WTC11 (cell line): ENCODE data around the gene CRIP2. TPM values are rescaled to one million over a fixed set of nuclear protein-coding genes. Genes with fewer than 3 reads are reported as not detected.

Experiments
- ATAC-seq: fragments of 200-7000 bp; cut with Tn5 transposase; 2 replicates; pipeline ENCODE4 v1.10.0; 2021; ENCODE audit warnings: mild to moderate bottlenecking, moderate library complexity
- CTCF ChIA-PET: fragments of 300-600 bp; sonication (Branson Sonifier 250); formaldehyde crosslinking; loops from one replicate; lab custom pipeline; 2021; ENCODE audit warnings: antibody characterized with exemption; lab: Charles Lee
- POLR2A ChIA-PET: fragments of 350-600 bp; sonication (Branson Sonifier 250); formaldehyde crosslinking; loops from one replicate; lab custom pipeline; 2021; ENCODE audit warnings: antibody characterized with exemption; lab: Charles Lee
- DNase-seq: peaks from one replicate; pipeline ENCODE4 v3.0.0; 2021; ENCODE audit warnings: low spot score
- H3K27ac Mint-ChIP-seq: 2 replicates; pipeline ENCODE4 v1.8.0; 2021; ENCODE audit warnings: mixed read lengths
- H3K27me3 Mint-ChIP-seq: 2 replicates; pipeline ENCODE4 v1.8.0; 2021; ENCODE audit warnings: low read depth, mild to moderate bottlenecking, moderate library complexity, mixed read lengths
- H3K36me3 Mint-ChIP-seq: 2 replicates; pipeline ENCODE4 v1.8.0; 2021; ENCODE audit warnings: mixed read lengths
- H3K4me1 Mint-ChIP-seq: 2 replicates; pipeline ENCODE4 v1.8.0; 2022; ENCODE audit warnings: mixed read lengths
- H3K4me3 Mint-ChIP-seq: 2 replicates; pipeline ENCODE4 v1.8.0; 2021; ENCODE audit warnings: mild to moderate bottlenecking, moderate library complexity, mixed read lengths
- H3K9me3 Mint-ChIP-seq: 2 replicates; pipeline ENCODE4 v1.8.0; 2021; ENCODE audit warnings: mixed read lengths
- CBFB ChIP-seq: sonication (generic); formaldehyde crosslinking; IDR thresholded peaks from 2 replicates; pipeline ENCODE4 v1.8.1; 2022; ENCODE audit warnings: mild to moderate bottlenecking, low read depth, missing genetic modification reagents
- FOXK1 ChIP-seq: sonication (generic); formaldehyde crosslinking; IDR thresholded peaks from 2 replicates; pipeline ENCODE4 v1.8.0; 2022; ENCODE audit warnings: mild to moderate bottlenecking, moderate library complexity, missing genetic modification reagents
- FOXP4 ChIP-seq: sonication (generic); formaldehyde crosslinking; IDR thresholded peaks from 2 replicates; pipeline ENCODE4 v1.8.0; 2022; ENCODE audit warnings: mild to moderate bottlenecking, missing genetic modification reagents
- JUN ChIP-seq: sonication (generic); formaldehyde crosslinking; IDR thresholded peaks from 2 replicates; pipeline ENCODE4 v1.8.0; 2023; ENCODE audit warnings: mild to moderate bottlenecking, missing genetic modification reagents
- NFATC4 ChIP-seq: fragments of 250-450 bp; sonication (Bioruptor Pico); IDR thresholded peaks from 2 replicates; pipeline ENCODE4 v1.9.0; 2021; ENCODE audit warnings: mild to moderate bottlenecking
- RELA ChIP-seq: sonication (generic); formaldehyde crosslinking; IDR thresholded peaks from 2 replicates; pipeline ENCODE4 v1.8.1; 2022; ENCODE audit warnings: missing genetic modification reagents, mild to moderate bottlenecking, borderline replicate concordance
- STAT6 ChIP-seq: sonication (generic); formaldehyde crosslinking; conservative IDR thresholded peaks from 2 replicates; pipeline ENCODE4 v1.8.1; 2023; ENCODE audit warnings: mild to moderate bottlenecking, low read depth, missing genetic modification reagents, moderate library complexity
- ZNF121 ChIP-seq: sonication (generic); formaldehyde crosslinking; IDR thresholded peaks from 2 replicates; pipeline ENCODE4 v1.8.0; 2023; ENCODE audit warnings: missing genetic modification reagents
- ZNF263 ChIP-seq: sonication (generic); formaldehyde crosslinking; IDR thresholded peaks from 2 replicates; pipeline ENCODE4 v1.8.1; 2022; ENCODE audit warnings: low read depth, mild to moderate bottlenecking, moderate library complexity, missing genetic modification reagents
- ZNF281 ChIP-seq: sonication (generic); formaldehyde crosslinking; IDR thresholded peaks from 2 replicates; pipeline ENCODE4 v1.8.0; 2023; ENCODE audit warnings: mild to moderate bottlenecking, missing genetic modification reagents
- ZNF416 ChIP-seq: fragments of 250-450 bp; sonication (Bioruptor Pico); IDR thresholded peaks from 2 replicates; pipeline ENCODE4 v1.9.0; 2021; ENCODE audit warnings: mild to moderate bottlenecking, inconsistent platforms
- total RNA-seq: library from RNA; stranded (reverse); gene quantifications from 3 replicates; pipeline ENCODE4 v1.2.3, GENCODE V29; 2021
- TF ChIP-seq, protein P1 (sequence below): sonication (generic); formaldehyde crosslinking; IDR thresholded peaks from 2 replicates; pipeline ENCODE4 v1.8.1; 2023; ENCODE audit warnings: mild to moderate bottlenecking, missing genetic modification reagents, moderate library complexity
- TF ChIP-seq, protein P2 (sequence below): fragments of 250-450 bp; sonication (Bioruptor Pico); IDR thresholded peaks from 2 replicates; pipeline ENCODE4 v1.9.0; 2021; ENCODE audit warnings: mild to moderate bottlenecking, borderline replicate concordance

The CRIP2 gene
- total RNA-seq, 1 experiment from 2014 or later, result 5.4 TPM

DNA sequence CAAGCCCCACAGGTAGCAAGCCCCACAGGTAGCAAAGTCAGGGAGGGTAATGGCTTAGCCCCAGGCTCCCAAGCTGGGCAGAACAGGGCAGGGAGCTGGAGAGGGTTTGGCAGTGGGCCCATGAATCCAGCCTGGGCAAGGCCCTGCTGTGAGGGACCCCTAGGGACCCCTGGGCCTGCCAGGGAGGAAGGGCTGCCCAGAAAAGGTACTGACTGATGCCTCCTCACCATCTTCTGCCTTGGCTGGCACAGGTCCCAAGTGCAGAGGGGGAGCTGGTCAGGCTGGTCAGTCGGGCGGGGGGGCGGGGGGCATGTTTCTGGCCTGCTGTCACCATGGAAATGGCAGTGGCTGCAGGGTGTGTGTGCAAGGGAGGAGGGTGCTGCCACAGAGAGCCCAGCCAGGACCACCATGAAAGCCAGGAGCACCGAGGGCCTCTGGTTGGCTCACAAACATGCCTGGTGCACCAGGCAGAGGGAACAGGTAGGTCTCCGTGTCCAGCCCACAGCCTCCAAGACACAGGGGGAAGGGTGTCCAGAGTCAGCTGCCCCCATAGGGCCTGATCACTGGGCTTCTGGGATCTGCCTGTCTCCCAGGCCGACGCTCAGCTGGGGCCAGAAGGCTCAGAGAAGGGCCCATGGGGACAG is 1.5 kb upstream of the CRIP2 start (continued):
- no peak for TF ChIP-seq STAT6 (CRISPR knock-in tag)
- no peak for TF ChIP-seq FOXK1
- TF ChIP-seq, protein P1, sequence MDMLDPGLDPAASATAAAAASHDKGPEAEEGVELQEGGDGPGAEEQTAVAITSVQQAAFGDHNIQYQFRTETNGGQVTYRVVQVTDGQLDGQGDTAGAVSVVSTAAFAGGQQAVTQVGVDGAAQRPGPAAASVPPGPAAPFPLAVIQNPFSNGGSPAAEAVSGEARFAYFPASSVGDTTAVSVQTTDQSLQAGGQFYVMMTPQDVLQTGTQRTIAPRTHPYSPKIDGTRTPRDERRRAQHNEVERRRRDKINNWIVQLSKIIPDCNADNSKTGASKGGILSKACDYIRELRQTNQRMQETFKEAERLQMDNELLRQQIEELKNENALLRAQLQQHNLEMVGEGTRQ (CRISPR knock-in tag), result no peak
- no peak for TF ChIP-seq ZNF263 (CRISPR knock-in tag)
- TF ChIP-seq, protein P2, sequence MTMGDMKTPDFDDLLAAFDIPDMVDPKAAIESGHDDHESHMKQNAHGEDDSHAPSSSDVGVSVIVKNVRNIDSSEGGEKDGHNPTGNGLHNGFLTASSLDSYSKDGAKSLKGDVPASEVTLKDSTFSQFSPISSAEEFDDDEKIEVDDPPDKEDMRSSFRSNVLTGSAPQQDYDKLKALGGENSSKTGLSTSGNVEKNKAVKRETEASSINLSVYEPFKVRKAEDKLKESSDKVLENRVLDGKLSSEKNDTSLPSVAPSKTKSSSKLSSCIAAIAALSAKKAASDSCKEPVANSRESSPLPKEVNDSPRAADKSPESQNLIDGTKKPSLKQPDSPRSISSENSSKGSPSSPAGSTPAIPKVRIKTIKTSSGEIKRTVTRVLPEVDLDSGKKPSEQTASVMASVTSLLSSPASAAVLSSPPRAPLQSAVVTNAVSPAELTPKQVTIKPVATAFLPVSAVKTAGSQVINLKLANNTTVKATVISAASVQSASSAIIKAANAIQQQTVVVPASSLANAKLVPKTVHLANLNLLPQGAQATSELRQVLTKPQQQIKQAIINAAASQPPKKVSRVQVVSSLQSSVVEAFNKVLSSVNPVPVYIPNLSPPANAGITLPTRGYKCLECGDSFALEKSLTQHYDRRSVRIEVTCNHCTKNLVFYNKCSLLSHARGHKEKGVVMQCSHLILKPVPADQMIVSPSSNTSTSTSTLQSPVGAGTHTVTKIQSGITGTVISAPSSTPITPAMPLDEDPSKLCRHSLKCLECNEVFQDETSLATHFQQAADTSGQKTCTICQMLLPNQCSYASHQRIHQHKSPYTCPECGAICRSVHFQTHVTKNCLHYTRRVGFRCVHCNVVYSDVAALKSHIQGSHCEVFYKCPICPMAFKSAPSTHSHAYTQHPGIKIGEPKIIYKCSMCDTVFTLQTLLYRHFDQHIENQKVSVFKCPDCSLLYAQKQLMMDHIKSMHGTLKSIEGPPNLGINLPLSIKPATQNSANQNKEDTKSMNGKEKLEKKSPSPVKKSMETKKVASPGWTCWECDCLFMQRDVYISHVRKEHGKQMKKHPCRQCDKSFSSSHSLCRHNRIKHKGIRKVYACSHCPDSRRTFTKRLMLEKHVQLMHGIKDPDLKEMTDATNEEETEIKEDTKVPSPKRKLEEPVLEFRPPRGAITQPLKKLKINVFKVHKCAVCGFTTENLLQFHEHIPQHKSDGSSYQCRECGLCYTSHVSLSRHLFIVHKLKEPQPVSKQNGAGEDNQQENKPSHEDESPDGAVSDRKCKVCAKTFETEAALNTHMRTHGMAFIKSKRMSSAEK, result no peak
- no peak for TF ChIP-seq ZNF281 (CRISPR knock-in tag)
- TF ChIP-seq, all 79 proteins: peak for 0

- peaks cover 34% of the 10 kb centered on the region for H3K27me3 Mint-ChIP-seq
- ATAC-seq, result peak; percentile 64
- peak; percentile 99 for DNase-seq
- no peak overlapping the region for H3K27ac Mint-ChIP-seq
- POLR2A ChIA-PET, result no interaction called here
- no peaks in the 10 kb centered on the region for H3K9me3 Mint-ChIP-seq
- no peaks in the 10 kb centered on the region for H3K36me3 Mint-ChIP-seq
- peak overlapping the region; percentile 56 for H3K4me3 Mint-ChIP-seq
- CTCF ChIA-PET, result interaction anchor here (0.6 to 7.2 kb wide), 7 partner anchors 9 to 387 kb away, joined by 4 to 116 read pairs (median 5); partner anchors contain the start of genes CRIP1 and TEDC1
- no peak for TF ChIP-seq JUN (CRISPR knock-in tag)
- no peak for TF ChIP-seq ZNF121
- no peak for TF ChIP-seq FOXP4 (CRISPR knock-in tag)
- TF ChIP-seq NFATC4 (CRISPR knock-in tag), result no peak
- TF ChIP-seq RELA (CRISPR knock-in tag), result no peak
- TF ChIP-seq ZNF416 (CRISPR knock-in tag), result no peak
- no peak for TF ChIP-seq CBFB (CRISPR knock-in tag)
- H3K4me1 Mint-ChIP-seq, result 0 out of 2 replicates have a peak, but pooled peaks cover 3% of the 10 kb centered on the region
Observed at GRCh38 chr14:105473677-105474482, 741 bp upstream of the CRIP2 start.
